Measurements from ENCODE around the gene ZFAND6. TPM values are rescaled to one million over a fixed set of nuclear protein-coding genes. Genes with fewer than 3 reads are reported as not detected.
A peak's percentile ranks its signal among the peaks of the same experiment; 100 is the strongest.

Gene ZFAND6
- total RNA-seq, 1 experiment from 2014 or later: 41.4 TPM

DNA sequence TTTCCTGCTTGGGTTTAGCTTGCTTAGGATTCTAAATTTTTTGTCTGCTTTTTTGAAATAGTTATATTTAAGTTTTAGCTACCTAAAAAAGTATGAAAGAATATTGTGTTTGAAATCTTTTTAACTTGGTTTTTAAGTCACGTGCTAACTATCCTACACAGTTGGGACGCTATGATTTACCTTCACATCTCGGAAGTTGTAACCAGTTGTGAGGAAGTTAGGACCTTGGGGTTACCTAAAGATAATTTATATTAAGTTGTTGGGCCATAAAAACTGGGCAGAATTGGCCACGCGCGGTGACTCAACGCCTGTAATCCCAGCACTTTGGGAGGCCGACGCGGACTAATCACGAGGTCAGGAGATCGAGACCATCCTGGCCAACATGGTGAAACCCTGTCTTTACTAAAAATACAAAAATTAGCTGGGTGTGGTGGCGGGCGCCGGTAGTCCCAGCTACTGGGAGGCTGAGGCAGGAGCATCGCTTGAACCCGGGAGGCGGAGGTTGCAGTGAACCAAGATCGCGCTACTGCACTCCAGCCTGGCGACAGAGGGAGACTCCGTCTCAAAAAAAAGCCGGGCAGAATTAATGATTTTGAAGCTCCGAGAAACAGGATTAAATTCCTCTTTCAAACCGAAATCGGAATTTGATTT, 1.0 kb downstream of the ZFAND6 start:
- POLR2A ChIA-PET (ENCODE audit: low non-redundant PET): no interaction called here
- DNase-seq (ENCODE audit: low spot score): peak; percentile 35

GRCh38 chr15:80061582-80061981, 2.1 kb downstream of the ZFAND6 start:
- no peak for DNase-seq (ENCODE audit: low spot score)
- BruUV-seq (replicated peaks): TSS peak; percentile 33
- no peak for TF ChIP-seq CTCF (conservative IDR thresholded peaks at IDR 0.05; ENCODE audit: low read depth, low read length)
- Histone ChIP-seq H3K9me3 (ENCODE audit: low read depth, low read length, poor library complexity, severe bottlenecking) (no peaks in the 10 kb centered on the region), H3K27ac (ENCODE audit: low read depth, low read length, poor library complexity, severe bottlenecking) (no peak overlapping the region), H3K4me1 (ENCODE audit: insufficient read depth, low read length, poor library complexity, severe bottlenecking) (peaks cover 21% of the 10 kb centered on the region), H3K36me3 (ENCODE audit: insufficient read depth, low read length, poor library complexity, severe bottlenecking) (no peaks in the 10 kb centered on the region), H3K4me3 (ENCODE audit: low read depth, low read length, poor library complexity, severe bottlenecking) (peak overlapping the region; percentile 73), H3K27me3 (replicated peaks; ENCODE audit: insufficient read depth, low read depth, low read length, poor library complexity) (no peaks in the 10 kb centered on the region)
- intact Hi-C loops (cut with micrococcal nuclease; ENCODE audit: unreplicated experiment): loop anchor here (5.0 kb wide), 1 partner anchor 1189 kb away; the partner anchor contains the start of gene MORF4L1
- CTCF ChIA-PET: no interaction called here
- POLR2A ChIA-PET (ENCODE audit: low non-redundant PET): no interaction called here

More for the DNA sequence above, 1.0 kb downstream of the ZFAND6 start:
- no TSS peak for BruUV-seq (replicated peaks)
- intact Hi-C loops (cut with micrococcal nuclease; ENCODE audit: unreplicated experiment): loop anchor here (5.0 kb wide), 1 partner anchor 1188 kb away; the partner anchor contains the start of gene MORF4L1
- TF ChIP-seq CTCF (conservative IDR thresholded peaks at IDR 0.05; ENCODE audit: low read depth, low read length): peak; percentile 36
- TF ChIP-seq EZH2 (IDR thresholded peaks at IDR 0.05; ENCODE audit: borderline replicate concordance, low read depth, low read length, poor library complexity, severe bottlenecking): no peak
- Histone ChIP-seq H3K4me1 (ENCODE audit: insufficient read depth, low read length, poor library complexity, severe bottlenecking) (peaks cover 21% of the 10 kb centered on the region), H3K27me3 (replicated peaks; ENCODE audit: insufficient read depth, low read depth, low read length, poor library complexity) (no peaks in the 10 kb centered on the region), H3K9me3 (ENCODE audit: low read depth, low read length, poor library complexity, severe bottlenecking) (no peaks in the 10 kb centered on the region), H3K36me3 (ENCODE audit: insufficient read depth, low read length, poor library complexity, severe bottlenecking) (no peaks in the 10 kb centered on the region), H3K4me3 (ENCODE audit: low read depth, low read length, poor library complexity, severe bottlenecking) (peak overlapping the region; percentile 73), H3K27ac (ENCODE audit: low read depth, low read length, poor library complexity, severe bottlenecking) (peak overlapping the region; percentile 92)
- CTCF ChIA-PET: interaction anchor here (0.6 kb wide), 1 partner anchor 58 kb away, joined by 3 read pairs; no protein-coding TSS in a partner anchor

- no peaks in the 10 kb centered on the region for H3K27me3 ChIP-seq (replicated peaks; ENCODE audit: insufficient read depth, low read depth, low read length, poor library complexity)
- no peaks in the 10 kb centered on the region for H3K9me3 ChIP-seq (ENCODE audit: low read depth, low read length, poor library complexity, severe bottlenecking)
- BruUV-seq (replicated peaks): no TSS peak
- H3K36me3 ChIP-seq (ENCODE audit: insufficient read depth, low read length, poor library complexity, severe bottlenecking): no peaks in the 10 kb centered on the region
- no peak overlapping the region for H3K4me3 ChIP-seq (ENCODE audit: low read depth, low read length, poor library complexity, severe bottlenecking)
- TF ChIP-seq CTCF (conservative IDR thresholded peaks at IDR 0.05; ENCODE audit: low read depth, low read length) (no peak), EZH2 (IDR thresholded peaks at IDR 0.05; ENCODE audit: borderline replicate concordance, low read depth, low read length, poor library complexity, severe bottlenecking) (no peak)
- H3K4me1 ChIP-seq (ENCODE audit: insufficient read depth, low read length, poor library complexity, severe bottlenecking): peaks cover 33% of the 10 kb centered on the region
- CTCF ChIA-PET: no interaction called here
- intact Hi-C loops (cut with micrococcal nuclease; ENCODE audit: unreplicated experiment): no loop called here
- no peak overlapping the region for H3K27ac ChIP-seq (ENCODE audit: low read depth, low read length, poor library complexity, severe bottlenecking)
- DNase-seq (ENCODE audit: low spot score): no peak
- POLR2A ChIA-PET (ENCODE audit: low non-redundant PET): no interaction called here
Observed at GRCh38 chr15:80066912-80067311, 7.4 kb downstream of the ZFAND6 start.

All from A673 (cell line).